Rectal smooth muscle tissue (tissue), 1 donor: Measurements from ENCODE around the gene PWWP2B.

Experiments
- H3K27ac ChIP-seq: one replicate; pipeline ENCODE4 v1.7.0; 2013; ENCODE audit warnings: low read depth, low read length, inconsistent platforms
- H3K27me3 ChIP-seq: one replicate; pipeline ENCODE4 v1.7.0; 2013; ENCODE audit warnings: low read length; ENCODE audit not compliant: control insufficient read depth, insufficient read depth
- H3K36me3 ChIP-seq: one replicate; pipeline ENCODE4 v1.7.0; 2013; ENCODE audit warnings: low read length; ENCODE audit not compliant: control insufficient read depth, insufficient read depth
- H3K4me1 ChIP-seq: one replicate; pipeline ENCODE4 v1.7.0; 2013; ENCODE audit warnings: low read length; ENCODE audit not compliant: control insufficient read depth, insufficient read depth
- H3K4me3 ChIP-seq: one replicate; pipeline ENCODE4 v1.7.0; 2013; ENCODE audit warnings: low read length
- H3K9ac ChIP-seq: one replicate; pipeline ENCODE4 v1.7.0; 2013; ENCODE audit warnings: low read length

PWWP2B gene

GRCh38 chr10:132465193-132465888 lies 68.3 kb downstream of the PWWP2B start:
- no peaks in the 10 kb centered on the region for H3K27me3 ChIP-seq
- peaks cover 35% of the 10 kb centered on the region for H3K4me1 ChIP-seq
- H3K4me3 ChIP-seq = peak overlapping the region; percentile 11
- H3K36me3 ChIP-seq = no peaks in the 10 kb centered on the region
- no peak overlapping the region for H3K9ac ChIP-seq
- peak overlapping the region; percentile 99 for H3K27ac ChIP-seq

- H3K4me3 ChIP-seq = no peak overlapping the region
- H3K4me1 ChIP-seq = peaks cover 36% of the 10 kb centered on the region
- no peak overlapping the region for H3K9ac ChIP-seq
- peak overlapping the region; percentile 99 for H3K27ac ChIP-seq
- no peaks in the 10 kb centered on the region for H3K27me3 ChIP-seq
- no peaks in the 10 kb centered on the region for H3K36me3 ChIP-seq
Measured at GRCh38 chr10:132465889-132466519, 69.0 kb downstream of the PWWP2B start.

GRCh38 chr10:132466520-132467463 lies 69.8 kb downstream of the PWWP2B start:
- H3K4me1 ChIP-seq = peaks cover 36% of the 10 kb centered on the region
- peak overlapping the region; percentile 3 for H3K27ac ChIP-seq

More at GRCh38 chr10:132466520-132467463, 69.8 kb downstream of the PWWP2B start:
- H3K27me3 ChIP-seq = no peaks in the 10 kb centered on the region
- H3K36me3 ChIP-seq = no peaks in the 10 kb centered on the region
- H3K4me3 ChIP-seq = no peak overlapping the region
- H3K9ac ChIP-seq = no peak overlapping the region
